NCI-H1694 (cell line): ENCODE results near the gene OR2V1.
"Not testable (repeated sequence)": the region's sequence is repeated elsewhere in the genome, so short reads cannot be mapped to it uniquely, and the experiment has no call there.

Source experiments
- DNase-seq: peaks from one replicate; lab custom pipeline; 2025; lab: John Stamatoyannopoulos, UW

Gene OR2V1

GRCh38 chr5:181127907-181128626 is 2.9 kb downstream of the OR2V1 start:
- no peak for DNase-seq

GRCh38 chr5:181127456-181127855 is 3.5 kb downstream of the OR2V1 start:
- DNase-seq: no peak

GRCh38 chr5:181126841-181127240 is 4.1 kb downstream of the OR2V1 start:
- DNase-seq: no peak

GRCh38 chr5:181124526-181124925 is 6.4 kb downstream of the OR2V1 start:
- DNase-seq: no peak

GRCh38 chr5:181121675-181122561 is 9.1 kb downstream of the OR2V1 start:
- no peak for DNase-seq

- no peak for DNase-seq
These were observed 10.2 kb downstream of the OR2V1 start for GRCh38 chr5:181120761-181121160.

GRCh38 chr5:181120306-181120705 is 10.7 kb downstream of the OR2V1 start:
- no peak for DNase-seq

GRCh38 chr5:181119105-181119504 is 11.9 kb downstream of the OR2V1 start:
- no peak for DNase-seq

- no peak for DNase-seq
These were observed 12.6 kb downstream of the OR2V1 start for GRCh38 chr5:181118369-181118768.

- DNase-seq: no peak
These were observed 15.9 kb downstream of the OR2V1 start for GRCh38 chr5:181114844-181115778.

- DNase-seq: no peak
These were observed 16.6 kb downstream of the OR2V1 start for GRCh38 chr5:181114284-181114843.

- DNase-seq: not testable (repeated sequence)
These were observed 17.4 kb downstream of the OR2V1 start for GRCh38 chr5:181113572-181113971.

GRCh38 chr5:181112476-181112875 is 18.5 kb downstream of the OR2V1 start:
- peak; percentile 48 for DNase-seq

- no peak for DNase-seq
These were observed 20.0 kb downstream of the OR2V1 start for GRCh38 chr5:181111010-181111409.

GRCh38 chr5:181109489-181110013 is 21.4 kb downstream of the OR2V1 start:
- no peak for DNase-seq

GRCh38 chr5:181108578-181109165 is 22.3 kb downstream of the OR2V1 start:
- DNase-seq: no peak

- no peak for DNase-seq
These were observed 23.3 kb downstream of the OR2V1 start for GRCh38 chr5:181107699-181108098.

GRCh38 chr5:181105391-181106025 is 25.5 kb downstream of the OR2V1 start:
- DNase-seq: no peak

GRCh38 chr5:181104606-181105390 is 26.2 kb downstream of the OR2V1 start:
- not testable (repeated sequence) for DNase-seq

GRCh38 chr5:181104259-181104568 is 26.8 kb downstream of the OR2V1 start:
- not testable (repeated sequence) for DNase-seq
